ENCODE data around the gene CALCR.
"Not testable (repeated sequence)": the region's sequence is repeated elsewhere in the genome, so short reads cannot be mapped to it uniquely, and the experiment has no call there.

CALCR gene

DNA sequence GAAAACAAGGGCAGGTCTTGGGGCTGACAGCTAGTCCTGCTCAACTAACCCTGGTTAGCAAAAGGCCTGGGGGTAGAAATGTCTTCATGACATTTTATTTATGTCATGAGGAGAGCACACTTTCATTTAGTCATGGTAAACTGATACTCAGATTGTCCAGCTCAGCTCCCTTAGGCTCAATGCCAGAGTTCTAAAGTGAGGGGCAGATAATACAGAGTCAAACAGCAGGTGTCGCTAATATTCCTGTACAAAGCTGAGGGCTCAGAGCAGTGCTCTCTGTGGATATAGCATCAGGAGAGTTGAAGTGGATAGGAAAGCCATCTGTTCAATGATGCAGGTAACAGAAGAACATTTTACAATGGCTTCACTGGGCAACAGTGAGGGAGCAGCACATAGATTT is 26.8 kb upstream of the CALCR start:
- H3K36me3 ChIP-seq: no peaks in the 10 kb centered on the region
- no peaks in the 10 kb centered on the region for H3K9me3 ChIP-seq
- no peak overlapping the region for H3K4me3 ChIP-seq (ENCODE audit: low read depth in 1 of 2, low read length in 1 of 2)
- no peaks in the 10 kb centered on the region for H3K4me1 ChIP-seq (ENCODE audit: control insufficient read depth in 1 of 2, insufficient read depth in 1 of 2, low read depth in 1 of 2, low read length in 1 of 2)
- H3K27me3 ChIP-seq: no peaks in the 10 kb centered on the region
- TF ChIP-seq, protein P1, sequence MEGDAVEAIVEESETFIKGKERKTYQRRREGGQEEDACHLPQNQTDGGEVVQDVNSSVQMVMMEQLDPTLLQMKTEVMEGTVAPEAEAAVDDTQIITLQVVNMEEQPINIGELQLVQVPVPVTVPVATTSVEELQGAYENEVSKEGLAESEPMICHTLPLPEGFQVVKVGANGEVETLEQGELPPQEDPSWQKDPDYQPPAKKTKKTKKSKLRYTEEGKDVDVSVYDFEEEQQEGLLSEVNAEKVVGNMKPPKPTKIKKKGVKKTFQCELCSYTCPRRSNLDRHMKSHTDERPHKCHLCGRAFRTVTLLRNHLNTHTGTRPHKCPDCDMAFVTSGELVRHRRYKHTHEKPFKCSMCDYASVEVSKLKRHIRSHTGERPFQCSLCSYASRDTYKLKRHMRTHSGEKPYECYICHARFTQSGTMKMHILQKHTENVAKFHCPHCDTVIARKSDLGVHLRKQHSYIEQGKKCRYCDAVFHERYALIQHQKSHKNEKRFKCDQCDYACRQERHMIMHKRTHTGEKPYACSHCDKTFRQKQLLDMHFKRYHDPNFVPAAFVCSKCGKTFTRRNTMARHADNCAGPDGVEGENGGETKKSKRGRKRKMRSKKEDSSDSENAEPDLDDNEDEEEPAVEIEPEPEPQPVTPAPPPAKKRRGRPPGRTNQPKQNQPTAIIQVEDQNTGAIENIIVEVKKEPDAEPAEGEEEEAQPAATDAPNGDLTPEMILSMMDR (IDR thresholded peaks at IDR 0.05): no peak
- H3K27ac ChIP-seq: no peak overlapping the region

DNA sequence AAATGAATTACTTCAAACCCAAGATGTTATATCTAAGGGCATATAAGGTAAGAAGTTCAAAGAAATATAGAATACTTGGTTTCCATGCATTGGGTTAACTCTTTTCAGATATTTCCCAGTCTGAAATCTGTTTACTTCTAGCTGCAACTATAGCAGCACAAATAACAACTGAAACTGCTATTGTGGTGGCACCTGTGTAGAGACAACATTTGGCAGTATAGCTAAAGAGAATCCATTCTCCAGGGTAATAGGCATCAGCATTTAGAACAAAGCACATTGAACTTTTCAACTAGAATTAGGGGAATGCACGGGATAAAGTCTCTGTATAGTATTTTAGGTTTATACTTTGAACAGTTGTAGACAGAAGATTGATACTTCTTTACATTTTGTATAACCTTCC is 19.7 kb upstream of the CALCR start:
- Histone ChIP-seq H3K36me3 (no peaks in the 10 kb centered on the region), H3K4me3 (ENCODE audit: low read depth in 1 of 2, low read length in 1 of 2) (no peak overlapping the region), H3K9me3 (no peaks in the 10 kb centered on the region), H3K27ac (no peak overlapping the region), H3K4me1 (ENCODE audit: control insufficient read depth in 1 of 2, insufficient read depth in 1 of 2, low read depth in 1 of 2, low read length in 1 of 2) (no peaks in the 10 kb centered on the region), H3K27me3 (no peaks in the 10 kb centered on the region)
- TF ChIP-seq, protein P1 (IDR thresholded peaks at IDR 0.05): no peak

DNA sequence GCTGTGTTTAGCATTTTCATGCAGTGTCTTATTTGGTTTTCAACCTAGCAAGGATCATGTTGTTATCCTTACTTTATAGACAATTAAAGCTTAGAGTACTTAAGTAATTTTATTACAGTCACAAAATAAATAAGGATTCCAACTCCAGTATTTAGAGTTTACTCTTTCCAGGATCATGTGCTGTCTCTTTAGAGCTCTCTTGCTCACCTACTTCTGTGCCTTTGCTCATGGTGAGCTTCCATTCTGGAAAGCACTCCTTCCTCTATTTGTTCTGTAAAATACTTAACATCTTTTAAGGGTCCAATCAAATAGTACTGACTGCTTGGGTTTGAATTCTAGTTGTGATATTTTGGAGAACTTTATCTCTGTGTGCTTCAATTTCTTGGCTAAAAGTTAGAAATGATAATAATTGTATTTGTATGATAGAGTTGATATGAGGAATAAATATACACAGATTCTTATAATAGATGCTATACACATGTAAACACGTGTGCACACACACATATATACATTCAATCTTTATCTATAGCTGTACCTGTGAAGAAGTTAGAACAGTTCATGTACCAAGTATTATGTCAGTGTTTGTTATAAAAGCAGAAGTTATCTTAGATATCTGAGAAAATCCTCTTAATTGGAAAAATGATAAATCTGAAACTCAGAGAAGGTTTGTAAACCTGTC is 18.2 kb upstream of the CALCR start:
- no peaks in the 10 kb centered on the region for H3K9me3 ChIP-seq
- H3K36me3 ChIP-seq: no peaks in the 10 kb centered on the region
- TF ChIP-seq, protein P1 (IDR thresholded peaks at IDR 0.05): no peak
- H3K4me1 ChIP-seq (ENCODE audit: control insufficient read depth in 1 of 2, insufficient read depth in 1 of 2, low read depth in 1 of 2, low read length in 1 of 2): no peaks in the 10 kb centered on the region
- no peak overlapping the region for H3K27ac ChIP-seq
- H3K27me3 ChIP-seq: no peaks in the 10 kb centered on the region
- no peak overlapping the region for H3K4me3 ChIP-seq (ENCODE audit: low read depth in 1 of 2, low read length in 1 of 2)

DNA sequence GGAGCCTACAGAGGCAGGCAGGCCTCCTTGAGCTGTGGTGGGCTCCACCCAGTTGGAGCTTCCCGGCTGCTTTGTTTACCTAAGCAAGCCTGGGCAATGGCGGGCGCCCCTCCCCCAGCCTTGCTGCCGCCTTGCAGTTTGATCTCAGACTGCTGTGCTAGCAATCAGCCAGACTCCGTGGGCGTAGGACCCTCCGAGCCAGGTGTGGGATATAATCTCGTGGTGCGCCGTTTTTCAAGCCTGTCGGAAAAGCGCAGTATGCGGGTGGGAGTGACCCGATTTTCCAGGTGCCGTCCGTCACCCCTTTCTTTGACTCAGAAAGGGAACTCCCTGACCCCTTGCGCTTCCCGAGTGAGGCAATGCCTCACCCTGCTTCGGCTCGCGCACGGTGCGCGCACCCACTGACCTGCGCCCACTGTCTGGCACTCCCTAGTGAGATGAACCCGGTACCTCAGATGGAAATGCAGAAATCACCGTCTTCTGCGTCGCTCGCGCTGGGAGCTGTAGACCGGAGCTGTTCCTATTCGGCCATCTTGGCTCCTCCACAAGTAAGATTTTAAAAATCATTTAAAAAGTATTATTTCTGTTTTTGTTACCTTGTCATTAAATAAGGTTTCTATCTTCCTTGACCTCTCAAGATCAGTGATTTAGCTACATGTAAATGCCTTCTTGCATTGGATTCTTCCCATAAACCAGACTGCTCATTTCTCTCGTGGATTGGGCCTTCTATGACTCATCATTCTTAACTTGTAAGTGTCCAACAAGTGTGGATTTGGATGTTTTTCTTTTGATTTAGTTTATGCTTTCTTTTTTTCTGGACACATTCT is 16.9 kb upstream of the CALCR start:
- H3K27me3 ChIP-seq; H3K27ac ChIP-seq; H3K4me3 ChIP-seq (ENCODE audit: low read depth in 1 of 2, low read length in 1 of 2); H3K36me3 ChIP-seq; H3K4me1 ChIP-seq (ENCODE audit: control insufficient read depth in 1 of 2, insufficient read depth in 1 of 2, low read depth in 1 of 2, low read length in 1 of 2); H3K9me3 ChIP-seq: not testable (repeated sequence)

DNA sequence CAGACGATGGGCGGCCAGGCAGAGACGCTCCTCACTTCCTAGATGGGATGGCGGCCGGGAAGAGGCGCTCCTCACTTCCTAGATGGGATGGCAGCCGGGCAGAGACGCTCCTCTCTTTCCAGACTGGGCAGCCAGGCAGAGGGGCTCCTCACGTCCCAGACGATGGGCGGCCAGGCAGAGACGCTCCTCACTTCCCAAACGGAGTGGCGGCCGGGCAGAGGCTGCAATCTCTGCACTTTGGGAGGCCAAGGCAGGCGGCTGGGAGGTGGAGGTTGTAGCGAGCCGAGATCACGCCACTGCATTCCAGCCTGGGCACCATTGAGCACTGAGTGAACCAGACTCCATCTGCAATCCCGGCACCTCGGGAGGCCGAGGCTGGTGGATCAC is 11.9 kb upstream of the CALCR start:
- not testable (repeated sequence) for H3K4me1 ChIP-seq (ENCODE audit: control insufficient read depth in 1 of 2, insufficient read depth in 1 of 2, low read depth in 1 of 2, low read length in 1 of 2); H3K4me3 ChIP-seq (ENCODE audit: low read depth in 1 of 2, low read length in 1 of 2); H3K9me3 ChIP-seq; H3K36me3 ChIP-seq; H3K27ac ChIP-seq; H3K27me3 ChIP-seq

DNA sequence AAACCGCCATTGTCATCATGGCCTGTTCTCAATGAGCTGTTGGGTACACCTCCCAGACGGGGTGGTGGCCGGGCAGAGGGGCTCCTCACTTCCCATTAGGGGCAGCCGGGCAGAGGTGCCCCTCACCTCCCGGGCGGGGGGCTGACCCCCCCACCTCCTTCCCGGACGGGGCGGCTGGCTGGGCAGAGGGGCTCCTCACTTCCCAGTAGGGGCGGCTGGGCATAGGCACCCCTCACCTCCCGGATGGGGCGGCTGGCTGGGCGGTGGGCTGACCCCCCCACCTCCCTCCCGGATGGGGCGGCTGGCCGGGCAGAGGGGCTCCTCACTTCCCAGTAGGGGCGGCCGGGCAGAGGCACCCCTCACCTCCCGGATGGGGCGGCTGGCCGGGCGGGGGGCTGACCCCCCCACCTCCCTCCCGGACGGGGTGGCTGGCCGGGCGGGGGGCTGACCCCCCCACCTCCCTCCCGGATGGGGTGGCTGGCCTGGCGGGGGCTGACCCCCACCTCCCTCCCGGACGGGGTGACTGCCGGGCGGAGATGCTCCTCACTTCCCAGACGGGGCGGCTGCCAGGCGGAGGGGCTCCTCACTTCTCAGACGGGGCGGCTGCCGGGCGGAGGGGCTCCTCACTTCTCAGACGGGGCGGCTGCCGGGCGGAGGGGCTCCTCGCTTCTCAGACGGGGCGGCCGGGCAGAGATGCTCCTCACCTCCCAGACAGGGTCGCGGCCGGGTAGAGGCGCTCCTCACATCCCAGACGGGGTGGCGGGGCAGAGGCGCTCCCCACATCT is 11.4 kb upstream of the CALCR start:
- H3K4me1 ChIP-seq (ENCODE audit: control insufficient read depth in 1 of 2, insufficient read depth in 1 of 2, low read depth in 1 of 2, low read length in 1 of 2); H3K9me3 ChIP-seq; H3K27me3 ChIP-seq; H3K36me3 ChIP-seq; H3K4me3 ChIP-seq (ENCODE audit: low read depth in 1 of 2, low read length in 1 of 2); H3K27ac ChIP-seq: not testable (repeated sequence)

DNA sequence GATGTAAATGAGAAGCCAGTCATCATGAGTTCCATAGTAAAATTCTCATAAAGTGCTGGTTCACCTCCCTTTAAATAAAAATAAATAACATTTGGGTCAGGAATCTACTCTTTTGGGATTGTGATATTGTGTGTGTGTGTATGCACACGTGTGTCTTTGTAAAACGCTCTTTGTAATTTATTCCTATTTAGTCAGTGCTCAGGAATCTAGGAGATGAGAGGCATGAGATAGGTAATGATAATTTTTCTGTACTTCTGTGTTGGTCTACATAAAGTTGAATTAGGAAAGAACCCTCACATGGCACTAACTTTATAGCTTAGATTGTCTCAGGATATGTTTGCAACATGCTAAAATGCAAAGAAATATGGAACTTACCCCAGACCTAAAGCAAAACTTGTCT is 4.9 kb upstream of the CALCR start:
- no peaks in the 10 kb centered on the region for H3K9me3 ChIP-seq
- H3K27me3 ChIP-seq: peaks cover 37% of the 10 kb centered on the region
- no peaks in the 10 kb centered on the region for H3K4me1 ChIP-seq (ENCODE audit: control insufficient read depth in 1 of 2, insufficient read depth in 1 of 2, low read depth in 1 of 2, low read length in 1 of 2)
- no peaks in the 10 kb centered on the region for H3K36me3 ChIP-seq
- TF ChIP-seq, protein P1 (IDR thresholded peaks at IDR 0.05): no peak
- H3K27ac ChIP-seq: no peak overlapping the region
- H3K4me3 ChIP-seq (ENCODE audit: low read depth in 1 of 2, low read length in 1 of 2): no peak overlapping the region
